HepG2 (cell line): Measurements from ENCODE around the gene HMGN5.

Experiments used
- ARID2 ChIP-seq: sonication (generic); formaldehyde crosslinking; IDR thresholded peaks from 2 replicates; pipeline ENCODE4 v1.8.1; 2022; ENCODE audit warnings: mild to moderate bottlenecking, missing genetic modification reagents, borderline replicate concordance
- GTF2F1 ChIP-seq: fragments of 150-350 bp; IDR thresholded peaks from 2 replicates; pipeline ENCODE4 v1.6.1; 2014; ENCODE audit warnings: low read length
- KAT7 ChIP-seq: IDR thresholded peaks from 2 replicates; pipeline ENCODE4 v1.6.1; 2018; ENCODE audit warnings: borderline replicate concordance, missing compliant biosample characterization
- MYC ChIP-seq: sonication (generic); formaldehyde crosslinking; IDR thresholded peaks from 2 replicates; pipeline ENCODE4 v1.9.0; 2021; ENCODE audit warnings: missing genetic modification reagents, borderline replicate concordance
- POLR2A ChIP-seq, 2 experiments: IDR thresholded peaks; 2 replicates each; pipeline ENCODE4 v1.6.1; 2011; ENCODE audit warnings: low read depth in 2 of 2, low read length in 2 of 2, mild to moderate bottlenecking in 1 of 2, moderate library complexity in 1 of 2; ENCODE audit not compliant: insufficient read depth in 1 of 2
- PREB ChIP-seq: sonication (generic); formaldehyde crosslinking; IDR thresholded peaks from 2 replicates; pipeline ENCODE4 v1.4.0; 2020; ENCODE audit warnings: missing genetic modification reagents
- TARDBP ChIP-seq: sonication (generic); formaldehyde crosslinking; IDR thresholded peaks from 2 replicates; pipeline ENCODE4 v1.8.0; 2022; ENCODE audit warnings: mild to moderate bottlenecking, missing genetic modification reagents
- TP53 ChIP-seq: sonication (generic); formaldehyde crosslinking; conservative IDR thresholded peaks from 2 replicates; pipeline ENCODE4 v1.4.0; 2020; ENCODE audit warnings: missing genetic modification reagents
- XRCC5 ChIP-seq: fragments of 200-400 bp; formaldehyde crosslinking; optimal IDR thresholded peaks from 2 replicates; pipeline ENCODE3; 2017; ENCODE audit warnings: mild to moderate bottlenecking, low read length
- ZNF10 ChIP-seq: sonication (generic); formaldehyde crosslinking; IDR thresholded peaks from 2 replicates; pipeline ENCODE4 v1.4.0; 2020; ENCODE audit warnings: mild to moderate bottlenecking, low read depth, missing genetic modification reagents, borderline replicate concordance
- ZNF431 ChIP-seq: sonication (generic); formaldehyde crosslinking; IDR thresholded peaks from 2 replicates; pipeline ENCODE4 v1.9.0; 2022; ENCODE audit warnings: missing genetic modification reagents, low read depth, mild to moderate bottlenecking, borderline replicate concordance
- ZNF670 ChIP-seq: sonication (generic); formaldehyde crosslinking; IDR thresholded peaks from 2 replicates; pipeline ENCODE4 v1.8.0; 2022; ENCODE audit warnings: mild to moderate bottlenecking, missing genetic modification reagents, borderline replicate concordance
- TF ChIP-seq, protein P1 (sequence below): sonication (generic); formaldehyde crosslinking; IDR thresholded peaks from 2 replicates; pipeline ENCODE4 v1.5.0; 2020; ENCODE audit warnings: mild to moderate bottlenecking, missing genetic modification reagents, moderate library complexity
- TF ChIP-seq, protein P2 (sequence below): sonication (generic); formaldehyde crosslinking; IDR thresholded peaks from one replicate; pipeline ENCODE4 v1.5.1; 2020; ENCODE audit warnings: mild to moderate bottlenecking, missing genetic modification reagents; ENCODE audit errors: not compliant biosample characterization

DNA sequence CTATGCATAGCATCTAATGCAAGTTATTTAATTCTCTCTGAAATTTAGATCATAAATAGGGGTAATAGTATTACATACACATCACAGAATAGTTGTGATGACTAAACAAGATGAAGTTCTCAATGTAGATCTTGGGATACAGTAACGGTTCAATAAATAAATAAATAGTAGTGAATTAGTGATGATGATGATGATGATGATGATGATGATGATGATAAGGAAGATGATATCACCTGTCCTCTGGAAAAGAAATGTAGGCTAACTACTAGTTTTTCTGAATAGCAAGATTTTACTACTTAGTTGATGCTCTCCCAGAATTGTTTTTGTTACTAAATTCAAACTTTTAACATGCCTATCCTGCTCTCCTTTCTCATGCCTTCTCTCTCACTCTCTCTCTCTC is 30.5 kb upstream of the HMGN5 start:
- no peak for TF ChIP-seq ZNF431 (CRISPR knock-in tag)
- no peak for TF ChIP-seq TARDBP (CRISPR knock-in tag)
- TF ChIP-seq POLR2A (IDR thresholded peaks at IDR 0.05; ENCODE audit: insufficient read depth in 1 of 2, low read depth in 2 of 2, low read length in 2 of 2) = no peak
- TF ChIP-seq PREB (CRISPR knock-in tag) = no peak
- no peak for TF ChIP-seq GTF2F1
- no peak for TF ChIP-seq ZNF670 (CRISPR knock-in tag)
- no peak for TF ChIP-seq MYC (CRISPR knock-in tag)
- TF ChIP-seq, protein P1, sequence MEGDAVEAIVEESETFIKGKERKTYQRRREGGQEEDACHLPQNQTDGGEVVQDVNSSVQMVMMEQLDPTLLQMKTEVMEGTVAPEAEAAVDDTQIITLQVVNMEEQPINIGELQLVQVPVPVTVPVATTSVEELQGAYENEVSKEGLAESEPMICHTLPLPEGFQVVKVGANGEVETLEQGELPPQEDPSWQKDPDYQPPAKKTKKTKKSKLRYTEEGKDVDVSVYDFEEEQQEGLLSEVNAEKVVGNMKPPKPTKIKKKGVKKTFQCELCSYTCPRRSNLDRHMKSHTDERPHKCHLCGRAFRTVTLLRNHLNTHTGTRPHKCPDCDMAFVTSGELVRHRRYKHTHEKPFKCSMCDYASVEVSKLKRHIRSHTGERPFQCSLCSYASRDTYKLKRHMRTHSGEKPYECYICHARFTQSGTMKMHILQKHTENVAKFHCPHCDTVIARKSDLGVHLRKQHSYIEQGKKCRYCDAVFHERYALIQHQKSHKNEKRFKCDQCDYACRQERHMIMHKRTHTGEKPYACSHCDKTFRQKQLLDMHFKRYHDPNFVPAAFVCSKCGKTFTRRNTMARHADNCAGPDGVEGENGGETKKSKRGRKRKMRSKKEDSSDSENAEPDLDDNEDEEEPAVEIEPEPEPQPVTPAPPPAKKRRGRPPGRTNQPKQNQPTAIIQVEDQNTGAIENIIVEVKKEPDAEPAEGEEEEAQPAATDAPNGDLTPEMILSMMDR (CRISPR knock-in tag) = no peak
- no peak for TF ChIP-seq KAT7 (CRISPR knock-in tag)
- TF ChIP-seq TP53 (CRISPR knock-in tag) = no peak
- TF ChIP-seq ZNF10 (CRISPR knock-in tag) = no peak
- no peak for TF ChIP-seq XRCC5
- TF ChIP-seq ARID2 (CRISPR knock-in tag) = no peak
- TF ChIP-seq, protein P2, sequence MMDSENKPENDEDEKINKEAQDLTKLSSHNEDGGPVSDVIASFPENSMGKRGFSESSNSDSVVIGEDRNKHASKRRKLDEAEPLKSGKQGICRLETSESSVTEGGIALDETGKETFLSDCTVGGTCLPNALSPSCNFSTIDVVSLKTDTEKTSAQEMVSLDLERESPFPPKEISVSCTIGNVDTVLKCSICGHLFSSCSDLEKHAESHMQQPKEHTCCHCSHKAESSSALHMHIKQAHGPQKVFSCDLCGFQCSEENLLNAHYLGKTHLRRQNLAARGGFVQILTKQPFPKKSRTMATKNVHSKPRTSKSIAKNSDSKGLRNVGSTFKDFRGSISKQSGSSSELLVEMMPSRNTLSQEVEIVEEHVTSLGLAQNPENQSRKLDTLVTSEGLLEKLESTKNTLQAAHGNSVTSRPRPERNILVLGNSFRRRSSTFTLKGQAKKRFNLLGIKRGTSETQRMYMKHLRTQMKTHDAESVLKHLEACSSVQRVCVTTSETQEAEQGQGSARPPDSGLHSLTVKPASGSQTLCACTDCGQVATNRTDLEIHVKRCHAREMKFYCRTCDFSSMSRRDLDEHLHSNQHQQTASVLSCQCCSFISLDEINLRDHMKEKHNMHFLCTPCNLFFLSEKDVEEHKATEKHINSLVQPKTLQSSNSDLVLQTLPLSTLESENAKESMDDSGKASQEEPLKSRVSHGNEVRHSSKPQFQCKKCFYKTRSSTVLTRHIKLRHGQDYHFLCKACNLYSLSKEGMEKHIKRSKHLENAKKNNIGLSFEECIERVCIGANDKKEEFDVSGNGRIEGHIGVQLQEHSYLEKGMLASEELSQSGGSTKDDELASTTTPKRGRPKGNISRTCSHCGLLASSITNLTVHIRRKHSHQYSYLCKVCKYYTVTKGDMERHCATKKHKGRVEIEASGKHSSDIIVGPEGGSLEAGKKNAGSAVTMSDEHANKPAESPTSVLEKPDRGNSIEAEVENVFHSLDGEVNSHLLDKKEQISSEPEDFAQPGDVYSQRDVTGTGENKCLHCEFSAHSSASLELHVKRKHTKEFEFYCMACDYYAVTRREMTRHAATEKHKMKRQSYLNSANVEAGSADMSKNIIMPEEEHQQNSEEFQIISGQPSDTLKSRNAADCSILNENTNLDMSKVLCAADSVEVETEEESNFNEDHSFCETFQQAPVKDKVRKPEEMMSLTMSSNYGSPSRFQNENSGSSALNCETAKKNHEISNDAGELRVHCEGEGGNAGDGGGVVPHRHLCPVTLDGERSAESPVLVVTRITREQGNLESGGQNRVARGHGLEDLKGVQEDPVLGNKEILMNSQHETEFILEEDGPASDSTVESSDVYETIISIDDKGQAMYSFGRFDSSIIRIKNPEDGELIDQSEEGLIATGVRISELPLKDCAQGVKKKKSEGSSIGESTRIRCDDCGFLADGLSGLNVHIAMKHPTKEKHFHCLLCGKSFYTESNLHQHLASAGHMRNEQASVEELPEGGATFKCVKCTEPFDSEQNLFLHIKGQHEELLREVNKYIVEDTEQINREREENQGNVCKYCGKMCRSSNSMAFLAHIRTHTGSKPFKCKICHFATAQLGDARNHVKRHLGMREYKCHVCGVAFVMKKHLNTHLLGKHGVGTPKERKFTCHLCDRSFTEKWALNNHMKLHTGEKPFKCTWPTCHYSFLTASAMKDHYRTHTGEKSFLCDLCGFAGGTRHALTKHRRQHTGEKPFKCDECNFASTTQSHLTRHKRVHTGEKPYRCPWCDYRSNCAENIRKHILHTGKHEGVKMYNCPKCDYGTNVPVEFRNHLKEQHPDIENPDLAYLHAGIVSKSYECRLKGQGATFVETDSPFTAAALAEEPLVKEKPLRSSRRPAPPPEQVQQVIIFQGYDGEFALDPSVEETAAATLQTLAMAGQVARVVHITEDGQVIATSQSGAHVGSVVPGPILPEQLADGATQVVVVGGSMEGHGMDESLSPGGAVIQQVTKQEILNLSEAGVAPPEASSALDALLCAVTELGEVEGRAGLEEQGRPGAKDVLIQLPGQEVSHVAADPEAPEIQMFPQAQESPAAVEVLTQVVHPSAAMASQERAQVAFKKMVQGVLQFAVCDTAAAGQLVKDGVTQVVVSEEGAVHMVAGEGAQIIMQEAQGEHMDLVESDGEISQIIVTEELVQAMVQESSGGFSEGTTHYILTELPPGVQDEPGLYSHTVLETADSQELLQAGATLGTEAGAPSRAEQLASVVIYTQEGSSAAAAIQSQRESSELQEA (CRISPR knock-in tag) = no peak
